ENCODE measurements around the gene KLRC4.
A peak's percentile ranks its signal among the peaks of the same experiment; 100 is the strongest.
"Not testable (repeated sequence)": the region's sequence is repeated elsewhere in the genome, so short reads cannot be mapped to it uniquely, and the experiment has no call there.

Gene KLRC4

GRCh38 chr12:10395390-10395998 is 14.1 kb downstream of the KLRC4 start:
- in situ Hi-C loops (cut with HindIII; ENCODE audit: low sequenced_read_pairs): no loop called here
- no peak overlapping the region for H3K4me3 ChIP-seq (ENCODE audit: low read depth, low read length)
- TF ChIP-seq, protein P1, sequence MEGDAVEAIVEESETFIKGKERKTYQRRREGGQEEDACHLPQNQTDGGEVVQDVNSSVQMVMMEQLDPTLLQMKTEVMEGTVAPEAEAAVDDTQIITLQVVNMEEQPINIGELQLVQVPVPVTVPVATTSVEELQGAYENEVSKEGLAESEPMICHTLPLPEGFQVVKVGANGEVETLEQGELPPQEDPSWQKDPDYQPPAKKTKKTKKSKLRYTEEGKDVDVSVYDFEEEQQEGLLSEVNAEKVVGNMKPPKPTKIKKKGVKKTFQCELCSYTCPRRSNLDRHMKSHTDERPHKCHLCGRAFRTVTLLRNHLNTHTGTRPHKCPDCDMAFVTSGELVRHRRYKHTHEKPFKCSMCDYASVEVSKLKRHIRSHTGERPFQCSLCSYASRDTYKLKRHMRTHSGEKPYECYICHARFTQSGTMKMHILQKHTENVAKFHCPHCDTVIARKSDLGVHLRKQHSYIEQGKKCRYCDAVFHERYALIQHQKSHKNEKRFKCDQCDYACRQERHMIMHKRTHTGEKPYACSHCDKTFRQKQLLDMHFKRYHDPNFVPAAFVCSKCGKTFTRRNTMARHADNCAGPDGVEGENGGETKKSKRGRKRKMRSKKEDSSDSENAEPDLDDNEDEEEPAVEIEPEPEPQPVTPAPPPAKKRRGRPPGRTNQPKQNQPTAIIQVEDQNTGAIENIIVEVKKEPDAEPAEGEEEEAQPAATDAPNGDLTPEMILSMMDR (IDR thresholded peaks at IDR 0.05; ENCODE audit: low read depth, low read length): no peak
- peak; percentile 93 for DNase-seq (ENCODE audit: low read depth, low spot score)

- H3K4me3 ChIP-seq (ENCODE audit: low read depth, low read length); in situ Hi-C loops (cut with HindIII; ENCODE audit: low sequenced_read_pairs); DNase-seq (ENCODE audit: low read depth, low spot score): not testable (repeated sequence)
Measured at GRCh38 chr12:10394531-10395152, 14.9 kb downstream of the KLRC4 start.

DNA sequence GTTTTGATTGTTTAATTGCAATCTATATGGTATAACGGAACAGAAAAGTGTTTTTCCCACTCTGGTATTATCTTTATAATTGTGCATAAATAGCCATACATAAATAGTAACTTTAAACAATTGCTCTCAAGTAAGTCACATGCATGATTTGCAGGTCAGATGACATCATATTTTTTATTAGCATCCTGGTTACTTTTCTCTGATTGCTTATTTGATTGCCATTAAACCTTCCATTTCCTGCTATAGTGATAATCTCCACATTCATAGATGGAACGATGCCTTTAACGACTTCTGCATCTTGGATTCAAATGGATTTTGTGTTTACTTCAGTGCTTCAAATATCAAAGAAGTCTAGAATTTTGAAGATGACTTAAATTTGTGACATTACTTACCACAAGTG is 16.3 kb downstream of the KLRC4 start:
- TF ChIP-seq, protein P1 (IDR thresholded peaks at IDR 0.05; ENCODE audit: low read depth, low read length): no peak
- DNase-seq (ENCODE audit: low read depth, low spot score): no peak
- in situ Hi-C loops (cut with HindIII; ENCODE audit: low sequenced_read_pairs): no loop called here
- no peak overlapping the region for H3K4me3 ChIP-seq (ENCODE audit: low read depth, low read length)

DNA sequence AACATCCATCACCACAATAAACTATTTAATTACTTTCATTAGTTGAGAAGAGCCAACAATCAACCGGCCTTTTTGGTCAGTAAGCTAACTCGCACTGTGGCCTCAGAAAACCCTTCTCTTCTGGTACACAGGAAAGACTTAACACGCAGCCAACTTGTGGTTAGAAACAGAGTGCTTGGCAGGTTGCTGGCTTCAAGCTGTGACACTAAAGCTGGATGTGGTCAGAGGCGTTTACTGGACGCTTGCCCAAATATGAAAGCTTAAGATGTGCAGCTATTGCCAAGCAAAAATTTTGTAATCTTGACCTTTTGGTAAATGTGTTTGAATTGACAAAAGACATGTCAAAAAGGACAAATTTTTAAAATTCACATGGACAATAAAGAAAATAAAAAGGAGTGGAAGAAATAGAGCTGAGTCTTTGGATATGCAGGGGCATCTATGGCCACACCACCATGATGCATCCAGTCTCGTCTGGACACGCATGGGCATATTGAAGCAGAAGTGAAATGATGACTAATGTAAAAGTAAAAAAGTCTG is 17.1 kb downstream of the KLRC4 start:
- in situ Hi-C loops (cut with HindIII; ENCODE audit: low sequenced_read_pairs): no loop called here
- no peak overlapping the region for H3K4me3 ChIP-seq (ENCODE audit: low read depth, low read length)
- DNase-seq (ENCODE audit: low read depth, low spot score): peak; percentile 98
- TF ChIP-seq, protein P1 (IDR thresholded peaks at IDR 0.05; ENCODE audit: low read depth, low read length): no peak

DNA sequence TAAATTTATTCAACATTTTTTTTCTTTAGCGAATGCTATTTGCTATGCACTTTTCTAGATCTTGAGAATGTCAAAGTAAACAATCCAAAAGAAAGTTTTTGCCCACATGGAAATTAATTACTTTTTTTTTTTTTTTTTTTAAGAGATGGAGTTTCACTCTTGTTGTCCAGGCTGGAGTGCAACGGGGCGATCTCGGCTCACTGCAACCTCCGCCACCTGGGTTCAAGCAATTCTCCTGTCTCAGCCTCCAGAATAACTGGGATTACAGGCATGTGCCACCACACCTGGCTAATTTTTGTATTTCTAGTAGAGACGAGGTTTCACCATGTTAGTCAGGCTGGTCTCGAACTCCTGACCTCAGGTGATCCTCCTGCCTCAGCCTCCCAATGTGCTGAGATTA is 18.6 kb downstream of the KLRC4 start:
- H3K4me3 ChIP-seq (ENCODE audit: low read depth, low read length); in situ Hi-C loops (cut with HindIII; ENCODE audit: low sequenced_read_pairs): not testable (repeated sequence)

DNA sequence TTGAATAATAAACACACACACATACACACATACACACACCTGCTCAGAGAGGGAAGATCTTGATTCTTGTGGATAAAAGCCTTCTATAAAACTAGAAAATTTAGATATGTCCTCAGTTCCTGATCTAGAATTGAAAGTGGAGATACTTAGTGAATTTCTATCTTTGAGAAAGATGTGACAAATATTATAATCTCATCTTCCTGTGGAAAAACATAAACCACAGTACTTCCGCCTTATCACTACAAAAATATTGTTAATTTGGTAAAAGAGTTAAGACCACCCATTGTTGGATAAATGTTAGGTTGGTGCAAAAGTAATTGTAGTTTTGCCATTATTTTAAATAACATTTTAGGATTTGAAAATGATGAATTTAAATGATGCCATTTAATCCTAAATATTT is 19.7 kb downstream of the KLRC4 start, which contains the start of gene KLRK1:
KLRK1 (minus strand) TSS at position 138 of the 400 bp plus-strand sequence. CDS start 1,231 bp downstream, outside the sequence.
- DNase-seq (ENCODE audit: low read depth, low spot score): no peak
- in situ Hi-C loops (cut with HindIII; ENCODE audit: low sequenced_read_pairs): no loop called here
- TF ChIP-seq, protein P1 (IDR thresholded peaks at IDR 0.05; ENCODE audit: low read depth, low read length): no peak
- H3K4me3 ChIP-seq (ENCODE audit: low read depth, low read length): no peak within 1 kb of the TSS

More for the DNA sequence above, 18.6 kb downstream of the KLRC4 start:
- DNase-seq (ENCODE audit: low read depth, low spot score): not testable (repeated sequence)

- TF ChIP-seq, protein P1 (IDR thresholded peaks at IDR 0.05; ENCODE audit: low read depth, low read length): no peak
- H3K4me3 ChIP-seq (ENCODE audit: low read depth, low read length): no peak overlapping the region
- in situ Hi-C loops (cut with HindIII; ENCODE audit: low sequenced_read_pairs): no loop called here
- peak; percentile 56 for DNase-seq (ENCODE audit: low read depth, low spot score)
Measured at GRCh38 chr12:10388624-10389413, 20.7 kb downstream of the KLRC4 start.

GRCh38 chr12:10387498-10387897 is 22.1 kb downstream of the KLRC4 start:
- DNase-seq (ENCODE audit: low read depth, low spot score); in situ Hi-C loops (cut with HindIII; ENCODE audit: low sequenced_read_pairs); H3K4me3 ChIP-seq (ENCODE audit: low read depth, low read length): not testable (repeated sequence)

Measured in astrocyte of the spinal cord (primary cell).